SK-N-MC (cell line): ENCODE results near the gene SRRM3.

ENCODE experiments used
- EZH2 ChIP-seq: fragments of 200-600 bp; sonication (generic); IDR thresholded peaks from one replicate; pipeline ENCODE4 v1.6.1; 2017; ENCODE audit warnings: antibody characterized with exemption
- FOXP2 ChIP-seq: optimal IDR thresholded peaks from 2 replicates; pipeline ENCODE3; 2011; ENCODE audit warnings: mild to moderate bottlenecking, moderate library complexity; ENCODE audit not compliant: insufficient read depth; ENCODE audit errors: extremely low read length, control extremely low read depth
- POLR2AphosphoS5 ChIP-seq: IDR thresholded peaks from 2 replicates; pipeline ENCODE4 v1.6.1; 2012; ENCODE audit warnings: mild to moderate bottlenecking, low read depth, low read length, borderline replicate concordance

GRCh38 chr7:76241141-76241540 lies 39.4 kb downstream of the SRRM3 start:
- TF ChIP-seq POLR2AphosphoS5 = no peak
- TF ChIP-seq EZH2 = no peak
- no peak for TF ChIP-seq FOXP2
